HG03066 (cell line): ENCODE results near the gene LRCH1.

Experiments used
- ATAC-seq: cut with Tn5 transposase; IDR thresholded peaks from one replicate; pipeline ENCODE4 v1.9.1; 2021; ENCODE audit warnings: low read depth; ENCODE audit not compliant: unreplicated experiment

The LRCH1 gene

GRCh38 chr13:46587807-46588418, 34.9 kb downstream of the LRCH1 start:
- ATAC-seq: peak; percentile 45

DNA sequence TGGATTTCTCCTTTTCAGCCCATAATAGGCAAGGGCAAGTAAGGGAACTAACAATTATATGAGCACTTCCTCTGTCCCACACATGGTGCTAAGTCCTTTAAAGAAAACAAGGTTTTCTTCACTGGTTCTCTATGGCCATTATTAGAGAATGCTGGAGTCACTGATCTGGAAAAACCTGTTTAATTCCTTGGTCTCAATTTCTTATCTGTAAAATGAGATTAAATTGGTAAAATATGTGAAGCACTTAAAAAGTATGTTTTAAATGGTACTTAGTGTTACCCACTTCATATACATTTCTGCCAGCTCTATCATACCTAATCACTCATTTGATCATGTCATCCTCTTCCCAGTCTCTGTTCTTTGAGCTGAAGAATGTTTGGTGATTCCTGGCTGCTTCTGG, 39.4 kb downstream of the LRCH1 start:
- ATAC-seq: no peak

- no peak for ATAC-seq
These were observed 40.4 kb downstream of the LRCH1 start for GRCh38 chr13:46593398-46593797.

DNA sequence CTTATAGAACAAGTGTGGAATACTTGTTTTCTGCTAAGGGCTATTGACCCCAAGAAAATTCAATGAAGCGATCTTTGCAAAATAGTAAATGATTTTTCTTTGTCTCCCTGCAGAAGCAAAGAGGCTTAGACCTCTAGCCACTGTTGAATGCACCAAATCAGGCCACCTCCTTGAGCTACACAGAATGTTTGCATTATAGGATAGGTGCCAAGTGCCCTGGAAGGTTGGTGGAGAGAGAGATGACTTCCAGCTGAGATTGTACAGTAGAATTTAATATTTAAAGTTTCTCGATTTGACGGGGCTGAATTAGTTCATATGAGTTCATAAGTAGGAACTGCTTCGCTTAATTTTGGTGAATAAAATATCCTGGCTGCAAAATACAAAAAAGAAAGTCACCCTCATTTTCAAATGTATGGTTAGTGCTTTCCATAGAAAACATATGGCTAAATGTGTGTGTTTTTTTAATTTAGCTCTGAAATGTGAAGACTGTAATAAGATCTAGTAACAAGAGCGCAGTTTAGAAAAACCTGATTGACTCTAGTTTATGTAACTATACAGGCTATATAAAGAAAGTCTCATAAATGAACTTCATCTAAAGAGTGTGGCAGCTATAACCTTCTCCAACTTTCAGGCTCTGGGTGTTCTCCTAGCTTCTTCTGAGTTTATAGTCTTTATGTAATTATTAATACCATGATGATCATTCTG, 41.6 kb downstream of the LRCH1 start:
- ATAC-seq: no peak

- ATAC-seq: peak; percentile 38
These were observed 42.3 kb downstream of the LRCH1 start for GRCh38 chr13:46595136-46595884.

GRCh38 chr13:46595885-46596275, 42.9 kb downstream of the LRCH1 start:
- ATAC-seq: no peak

DNA sequence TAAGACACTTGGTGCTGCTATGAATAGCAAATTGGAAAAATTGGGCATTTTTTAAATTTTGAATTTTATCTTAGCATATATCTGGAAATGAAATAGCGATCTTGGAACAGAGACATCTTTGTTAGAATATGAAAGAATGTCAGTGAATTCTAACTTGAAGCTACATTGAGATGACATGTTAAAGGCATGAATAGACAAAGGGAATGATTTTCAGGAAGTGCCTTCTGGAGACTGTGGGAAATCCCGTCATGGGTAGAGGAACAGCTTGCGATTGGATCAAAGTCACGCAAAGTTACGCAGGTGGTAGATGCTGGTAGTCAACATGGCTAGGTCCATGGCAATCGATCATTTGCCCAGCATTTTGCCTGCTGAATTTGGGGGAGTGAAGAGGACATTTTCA, 43.5 kb downstream of the LRCH1 start:
- no peak for ATAC-seq

DNA sequence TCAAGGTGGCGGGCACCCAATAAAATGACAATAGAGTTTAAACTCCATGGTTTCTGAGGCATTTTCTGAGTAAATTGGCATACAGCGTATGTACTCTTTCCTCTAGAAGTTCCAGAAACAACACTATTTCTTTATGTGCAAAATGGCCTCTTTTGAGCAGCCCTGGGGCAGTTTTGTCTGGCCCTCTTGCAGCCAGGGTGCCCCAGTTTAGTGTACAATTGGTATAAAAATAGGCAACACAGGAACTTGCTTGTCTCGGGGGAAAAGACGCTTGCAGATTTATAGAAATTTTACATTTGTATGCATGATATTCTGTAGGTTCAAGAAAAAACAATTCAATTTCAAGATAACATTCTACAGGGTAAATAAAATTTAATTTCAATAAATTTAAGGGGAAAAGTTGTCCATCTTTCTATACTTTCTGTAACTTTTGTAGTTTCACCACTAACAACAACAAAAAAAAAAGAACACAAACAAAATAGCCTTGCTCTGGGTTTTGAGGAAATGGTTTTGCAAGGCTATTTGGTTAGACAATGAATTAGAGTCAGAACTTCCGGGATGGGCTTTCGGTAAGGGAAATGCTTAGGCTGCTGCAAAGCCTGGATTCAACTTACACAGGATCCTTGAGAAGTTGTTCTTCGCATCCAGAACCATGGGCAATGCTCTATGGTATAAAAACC, 45.3 kb downstream of the LRCH1 start:
- peak; percentile 47 for ATAC-seq

DNA sequence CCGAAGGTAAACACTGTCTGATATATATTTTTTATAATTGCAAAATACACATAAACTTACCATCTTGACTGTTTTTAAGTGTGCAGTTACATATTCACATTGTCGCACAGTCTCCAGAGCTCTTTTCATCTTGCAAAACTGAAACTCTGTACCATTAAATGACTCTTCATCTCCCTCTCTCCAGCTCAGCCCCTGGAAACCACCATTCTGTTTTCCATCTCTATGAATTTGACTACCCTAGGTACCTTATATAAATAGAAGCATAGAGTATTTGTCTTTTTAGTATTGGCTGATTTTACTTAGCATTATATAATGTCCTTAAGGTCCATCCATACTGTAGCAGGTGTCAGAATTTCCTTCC, 45.8 kb downstream of the LRCH1 start:
- ATAC-seq: peak; percentile 47

DNA sequence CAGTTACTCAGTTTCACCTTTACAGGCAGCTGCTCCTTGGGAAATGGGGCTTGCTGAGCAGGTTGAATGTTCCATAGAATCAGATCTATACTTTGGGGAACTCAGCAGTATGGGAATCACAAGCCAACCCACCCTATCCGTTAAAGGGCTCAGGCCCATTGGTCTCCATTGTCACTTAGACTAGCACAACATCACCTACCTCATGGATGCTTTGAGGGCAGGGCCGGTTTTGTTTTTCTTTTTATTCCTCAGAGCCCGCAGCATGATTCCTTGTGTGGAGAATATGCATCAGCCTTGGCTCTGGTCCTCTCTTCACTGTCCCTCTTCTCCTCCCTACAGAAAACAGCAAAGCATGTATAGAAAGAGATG, 48.0 kb downstream of the LRCH1 start:
- no peak for ATAC-seq

- no peak for ATAC-seq
These were observed 49.6 kb downstream of the LRCH1 start for GRCh38 chr13:46602531-46602930.

- no peak for ATAC-seq
These were observed 50.2 kb downstream of the LRCH1 start for GRCh38 chr13:46603165-46603603.

DNA sequence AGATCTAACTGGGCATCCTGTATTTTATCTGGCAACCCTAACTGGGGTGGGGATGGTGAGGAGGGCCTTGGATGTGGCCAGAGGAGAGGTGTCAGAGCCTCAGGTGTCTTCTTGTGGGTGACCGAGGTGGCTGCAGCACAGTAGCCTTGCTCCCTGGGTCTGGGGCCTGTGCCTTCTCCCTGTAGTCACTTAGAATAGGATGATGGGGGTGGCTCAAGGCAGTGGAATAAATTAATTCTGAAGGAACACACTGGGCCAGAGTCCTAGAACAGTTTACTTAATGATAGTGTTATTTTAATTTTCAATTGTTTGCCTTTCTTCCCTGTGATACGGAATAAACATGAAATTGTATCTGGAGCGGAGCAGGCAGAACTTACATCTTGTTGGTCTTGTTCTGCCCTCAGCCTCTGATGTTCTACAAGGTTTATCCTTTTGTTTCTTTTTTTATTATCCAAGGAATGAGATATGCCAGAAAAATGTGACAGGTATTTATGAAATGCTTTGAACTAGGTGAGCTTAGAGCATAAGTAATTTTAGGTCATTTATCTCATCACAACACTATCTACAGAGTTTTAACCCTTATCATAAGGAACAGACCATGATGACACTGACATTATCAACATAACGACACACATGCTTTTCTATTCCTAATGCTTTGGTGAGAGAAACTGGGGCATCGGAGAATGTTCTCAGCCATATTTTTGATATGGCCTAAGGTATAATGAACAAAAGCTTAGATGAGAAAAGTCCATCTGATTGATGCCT, 51.4 kb downstream of the LRCH1 start:
- ATAC-seq: no peak

DNA sequence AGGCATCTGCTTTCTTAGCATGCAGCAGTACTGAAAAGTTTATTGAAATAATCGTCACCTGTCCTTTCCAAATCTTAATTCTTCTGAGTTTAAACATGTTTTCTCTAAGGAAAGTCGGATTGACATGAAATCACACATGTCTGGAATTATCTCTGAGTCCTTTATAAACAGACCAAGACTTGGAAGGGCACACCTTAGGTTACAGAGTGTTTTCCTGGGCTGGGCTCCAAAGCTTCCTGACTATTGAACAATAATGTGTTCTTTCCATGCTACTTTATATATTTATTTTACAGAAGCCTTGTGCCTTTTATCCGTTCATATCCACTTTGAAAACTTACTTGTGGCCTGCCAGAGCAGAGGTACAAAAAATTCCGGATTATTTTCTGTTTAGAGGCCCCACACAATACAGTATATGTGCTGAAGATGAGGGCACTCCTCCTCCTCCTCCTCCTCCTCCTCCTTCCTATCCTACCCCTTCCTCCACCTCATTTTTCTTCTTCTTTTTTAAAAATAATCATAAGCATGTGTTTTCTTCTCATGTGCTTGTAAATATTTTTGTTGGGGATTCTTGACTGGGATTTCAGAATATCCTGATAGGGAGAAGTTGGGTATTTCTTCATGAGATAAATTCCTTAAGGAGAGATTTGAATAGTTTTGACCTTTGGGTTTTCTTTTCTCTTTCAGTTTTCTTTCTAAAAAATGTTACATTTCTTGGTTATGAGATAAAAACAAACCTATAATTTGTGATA, 52.3 kb downstream of the LRCH1 start:
- no peak for ATAC-seq

- ATAC-seq: no peak
These were observed 53.0 kb downstream of the LRCH1 start for GRCh38 chr13:46605825-46606554.

- no peak for ATAC-seq
These were observed 54.0 kb downstream of the LRCH1 start for GRCh38 chr13:46606970-46607369.

DNA sequence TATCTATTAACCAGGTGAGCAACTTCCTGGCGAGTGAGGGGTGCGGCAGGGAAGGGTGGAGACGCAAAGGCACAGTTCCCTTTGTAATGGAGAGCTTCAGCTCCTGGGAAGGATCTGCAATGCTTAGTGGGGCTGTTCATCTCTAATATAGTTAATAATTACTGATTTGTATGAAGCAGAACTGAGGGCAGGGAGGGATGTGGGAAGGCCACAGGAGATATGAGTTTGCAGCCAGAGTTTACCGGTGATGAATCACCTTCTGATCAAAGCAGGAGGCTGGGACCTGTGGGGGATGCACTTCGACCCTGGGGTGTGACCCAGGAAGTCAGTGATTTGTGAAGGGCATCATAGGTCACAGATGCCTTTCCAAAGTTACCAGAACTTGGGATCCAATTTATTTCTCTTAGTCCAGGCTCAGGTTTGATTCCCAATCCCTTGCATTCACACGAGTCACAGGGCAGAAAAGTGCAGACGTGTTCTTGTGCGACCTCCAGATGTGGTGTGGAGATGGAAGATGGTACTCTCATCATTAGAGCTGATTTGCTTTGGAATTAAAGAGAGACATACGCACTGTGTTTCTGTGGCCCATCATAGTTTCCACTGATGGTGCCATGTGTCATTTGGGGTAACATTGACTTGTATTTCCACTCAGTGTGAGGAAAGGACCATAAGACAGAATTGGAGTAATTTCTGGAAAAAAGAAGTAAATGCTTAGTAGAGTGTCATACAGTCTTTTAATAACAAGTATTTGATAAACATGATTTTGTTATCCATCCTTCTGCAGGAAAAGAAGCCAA, 55.0 kb downstream of the LRCH1 start:
- no peak for ATAC-seq

DNA sequence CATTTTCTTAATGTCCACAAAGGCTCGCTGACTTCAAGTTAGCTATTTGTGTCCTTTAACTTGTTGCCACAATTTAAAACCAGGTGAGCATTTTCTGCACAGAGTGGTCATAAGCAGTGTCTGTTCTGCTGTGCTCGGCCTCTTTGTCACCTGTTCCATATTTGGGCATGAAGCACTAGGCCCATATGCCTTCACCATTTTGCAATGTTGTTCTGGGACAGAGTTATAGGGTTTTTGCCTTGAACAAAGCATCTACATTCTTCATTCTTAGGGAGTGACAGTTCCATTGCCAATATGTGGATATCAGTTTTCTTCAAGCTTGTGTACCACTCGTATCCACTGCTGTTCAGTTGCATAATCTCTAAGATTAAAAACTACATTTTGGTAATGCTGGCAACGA, 56.1 kb downstream of the LRCH1 start:
- no peak for ATAC-seq
